Activated CD4-positive, alpha-beta T cell treated with anti-CD3 and anti-CD28 coated beads for 36 hours (primary cell): ENCODE results near the gene RBP2. TPM values are rescaled to one million over a fixed set of nuclear protein-coding genes. Genes with fewer than 3 reads are reported as not detected.

Experiments
- ATAC-seq: fragments of 200-7000 bp; cut with Tn5 transposase; one replicate; pipeline ENCODE4 v1.10.0; 2021; ENCODE audit warnings: mild to moderate bottlenecking, moderate library complexity
- CTCF ChIA-PET: fragments of 350-600 bp; sonication (Branson Sonifier 250); formaldehyde crosslinking; loops from one replicate; lab custom pipeline; 2021; ENCODE audit warnings: antibody characterized with exemption; lab: Charles Lee
- POLR2A ChIA-PET: fragments of 350-600 bp; sonication (Branson Sonifier 250); formaldehyde crosslinking; loops from one replicate; lab custom pipeline; 2021; ENCODE audit warnings: antibody characterized with exemption, inconsistent platforms; lab: Charles Lee
- DNase-seq: peaks from one replicate; pipeline ENCODE4 v3.0.0-alpha.2; 2020
- H3K27ac Mint-ChIP-seq: one replicate; pipeline ENCODE4 v1.8.0; 2021; ENCODE audit warnings: mixed read lengths
- H3K27me3 Mint-ChIP-seq: one replicate; pipeline ENCODE4 v1.8.0; 2021; ENCODE audit warnings: mixed read lengths
- H3K36me3 Mint-ChIP-seq: one replicate; pipeline ENCODE4 v1.8.0; 2021; ENCODE audit warnings: low read depth, mixed read lengths
- H3K4me1 Mint-ChIP-seq: one replicate; pipeline ENCODE4 v1.8.0; 2021; ENCODE audit warnings: mixed read lengths
- H3K4me3 Mint-ChIP-seq: one replicate; pipeline ENCODE4 v1.8.0; 2021; ENCODE audit warnings: mild to moderate bottlenecking, moderate library complexity, mixed read lengths
- H3K9me3 Mint-ChIP-seq: one replicate; pipeline ENCODE4 v1.8.0; 2021; ENCODE audit warnings: low read depth, mixed read lengths
- intact Hi-C, 2 experiments: fragments of 100-400 bp; cut with DNase I in 1 of 2; cut with micrococcal nuclease in 1 of 2; formaldehyde crosslinking; loops; one replicate each; pipeline versions ENCODE4 v1.14.2 to v1.15.1; 2022 to 2024; cut with DNase I, micrococcal nuclease
- total RNA-seq, 2 experiments: library from RNA; stranded (reverse); gene quantifications; one replicate each; pipeline ENCODE4 v1.2.3, GENCODE V29; 2021

RBP2 gene
- total RNA-seq, 2 experiments from 2014 or later = not detected

DNA sequence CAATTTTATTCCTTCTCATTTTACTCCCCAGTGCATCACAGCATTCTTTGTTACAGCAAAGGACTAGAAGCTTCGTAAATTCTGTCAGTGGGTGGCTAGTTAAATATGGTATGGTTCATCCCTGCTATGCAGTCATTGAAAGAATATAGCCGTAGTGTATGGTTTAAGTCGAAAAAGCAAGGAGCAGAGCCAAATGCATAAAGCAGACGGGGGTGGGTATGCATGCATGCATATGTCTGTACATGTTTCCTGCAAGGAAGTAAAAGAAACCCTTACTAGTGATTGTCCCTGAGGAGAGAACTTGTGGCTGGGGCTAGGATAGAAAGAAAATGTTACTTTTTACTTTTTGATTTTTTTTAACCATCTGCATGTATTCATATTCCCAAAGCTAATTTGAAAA is 19.9 kb downstream of the RBP2 start:
- ATAC-seq (no peak), DNase-seq (no peak)
- H3K4me1 Mint-ChIP-seq = no peaks in the 10 kb centered on the region
- no peaks in the 10 kb centered on the region for H3K36me3 Mint-ChIP-seq
- H3K27ac Mint-ChIP-seq = no peak overlapping the region
- ChIA-PET CTCF (no interaction called here), POLR2A (no interaction called here)
- no peaks in the 10 kb centered on the region for H3K27me3 Mint-ChIP-seq
- H3K4me3 Mint-ChIP-seq = no peak overlapping the region
- no peaks in the 10 kb centered on the region for H3K9me3 Mint-ChIP-seq
- intact Hi-C loops = no loop called here

DNA sequence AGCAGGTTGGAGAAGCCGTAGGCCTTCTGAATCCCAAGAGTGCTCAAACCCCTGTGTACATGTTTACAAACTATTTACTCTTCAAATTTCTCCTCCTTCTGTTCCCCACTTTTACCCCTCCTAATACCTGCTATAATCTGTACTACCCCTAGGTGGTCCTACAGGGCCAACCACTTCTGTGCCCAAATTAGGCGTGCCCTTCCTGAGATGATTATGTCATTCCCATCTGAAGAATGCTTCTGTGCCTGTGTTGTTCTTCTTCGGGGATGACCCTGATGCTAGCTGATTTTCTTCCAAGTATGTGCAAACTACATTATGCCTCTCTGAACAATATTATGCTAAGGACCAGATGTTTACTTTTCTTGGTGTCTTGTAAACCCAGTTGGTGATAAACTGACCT is 20.5 kb downstream of the RBP2 start:
- intact Hi-C loops = no loop called here
- ChIA-PET CTCF (no interaction called here), POLR2A (no interaction called here)
- DNase-seq = no peak
- H3K9me3 Mint-ChIP-seq = no peaks in the 10 kb centered on the region
- no peak overlapping the region for H3K27ac Mint-ChIP-seq
- H3K4me3 Mint-ChIP-seq = no peak overlapping the region
- H3K36me3 Mint-ChIP-seq = no peaks in the 10 kb centered on the region
- ATAC-seq = no peak
- H3K4me1 Mint-ChIP-seq = no peaks in the 10 kb centered on the region
- H3K27me3 Mint-ChIP-seq = no peaks in the 10 kb centered on the region

DNA sequence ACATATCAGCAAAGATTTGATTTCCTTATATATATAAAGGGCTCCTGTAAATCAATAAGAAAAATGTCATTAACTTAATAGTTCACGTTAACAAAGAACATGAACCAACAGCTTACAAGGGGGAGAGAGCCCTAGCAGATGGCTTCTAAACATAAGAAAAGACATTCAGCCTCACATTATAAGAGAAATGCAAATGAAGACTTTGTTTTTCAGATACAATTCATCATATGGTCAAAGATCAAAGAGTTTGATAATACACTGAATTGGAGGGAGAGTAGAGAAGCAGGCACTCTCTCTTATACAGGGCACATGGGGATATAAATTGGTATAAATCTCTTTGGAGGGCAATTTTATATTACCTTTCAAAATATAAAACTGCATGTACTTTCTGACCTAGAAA is 21.1 kb downstream of the RBP2 start:
- POLR2A ChIA-PET = no interaction called here

DNA sequence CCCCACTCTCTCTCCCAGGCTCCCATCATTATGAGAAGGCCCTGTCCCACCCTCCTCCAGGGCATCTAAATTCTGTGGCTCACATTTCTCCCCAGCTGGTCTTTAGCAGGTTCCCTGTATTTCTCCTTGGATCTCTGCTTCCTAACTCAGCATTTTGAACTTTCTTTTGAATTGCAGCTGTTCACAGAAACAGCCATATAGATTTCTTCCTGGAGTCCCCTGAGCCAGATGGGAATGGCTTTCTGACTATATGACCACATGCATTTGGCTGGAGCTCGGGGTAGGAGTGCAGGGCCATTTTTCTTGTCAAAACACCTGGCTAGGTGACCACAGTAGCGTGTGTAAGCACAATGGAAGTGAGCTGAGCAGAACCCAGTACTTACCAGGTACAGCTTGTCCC is 22.0 kb downstream of the RBP2 start:
- no peak for ATAC-seq
- no peak overlapping the region for H3K27ac Mint-ChIP-seq
- no peaks in the 10 kb centered on the region for H3K36me3 Mint-ChIP-seq
- H3K9me3 Mint-ChIP-seq = no peaks in the 10 kb centered on the region
- H3K4me3 Mint-ChIP-seq = no peak overlapping the region
- no peak for DNase-seq
- ChIA-PET CTCF (no interaction called here), POLR2A (no interaction called here)
- no peaks in the 10 kb centered on the region for H3K27me3 Mint-ChIP-seq
- no peaks in the 10 kb centered on the region for H3K4me1 Mint-ChIP-seq
- intact Hi-C loops = no loop called here

More for the DNA sequence above, 21.1 kb downstream of the RBP2 start:
- Mint-ChIP-seq H3K4me3 (no peak overlapping the region), H3K27me3 (no peaks in the 10 kb centered on the region), H3K27ac (no peak overlapping the region), H3K9me3 (no peaks in the 10 kb centered on the region), H3K4me1 (no peaks in the 10 kb centered on the region), H3K36me3 (no peaks in the 10 kb centered on the region)
- intact Hi-C loops = no loop called here
- ATAC-seq (no peak), DNase-seq (no peak)
- CTCF ChIA-PET = no interaction called here

DNA sequence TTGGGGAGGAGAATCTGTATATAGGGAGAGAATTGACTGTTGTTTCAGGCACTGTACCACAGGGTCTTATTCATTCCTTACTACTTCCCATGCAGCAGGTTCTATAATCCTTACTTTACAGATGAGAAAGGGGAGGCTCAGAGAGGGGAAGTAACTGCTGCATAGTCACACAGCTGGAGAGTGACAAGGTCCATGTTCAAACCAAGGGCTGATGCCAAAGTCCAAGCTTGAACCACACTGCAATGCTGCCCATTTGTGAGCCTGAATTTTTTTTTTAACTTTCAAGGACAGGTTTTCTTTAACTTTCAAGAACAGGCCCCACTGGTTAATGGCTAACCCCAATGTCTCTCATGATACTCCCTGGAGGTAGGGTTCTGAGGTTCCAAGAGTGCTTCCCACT is 26.2 kb downstream of the RBP2 start:
- DNase-seq (no peak), ATAC-seq (no peak)
- H3K27ac Mint-ChIP-seq = no peak overlapping the region
- ChIA-PET CTCF (interaction anchor here (0.7 kb wide), 1 partner anchor 747 kb away, joined by 3 read pairs; no protein-coding TSS in a partner anchor), POLR2A (no interaction called here)
- intact Hi-C loops = no loop called here
- H3K36me3 Mint-ChIP-seq = no peaks in the 10 kb centered on the region
- no peaks in the 10 kb centered on the region for H3K4me1 Mint-ChIP-seq
- no peaks in the 10 kb centered on the region for H3K27me3 Mint-ChIP-seq
- no peak overlapping the region for H3K4me3 Mint-ChIP-seq
- no peaks in the 10 kb centered on the region for H3K9me3 Mint-ChIP-seq

DNA sequence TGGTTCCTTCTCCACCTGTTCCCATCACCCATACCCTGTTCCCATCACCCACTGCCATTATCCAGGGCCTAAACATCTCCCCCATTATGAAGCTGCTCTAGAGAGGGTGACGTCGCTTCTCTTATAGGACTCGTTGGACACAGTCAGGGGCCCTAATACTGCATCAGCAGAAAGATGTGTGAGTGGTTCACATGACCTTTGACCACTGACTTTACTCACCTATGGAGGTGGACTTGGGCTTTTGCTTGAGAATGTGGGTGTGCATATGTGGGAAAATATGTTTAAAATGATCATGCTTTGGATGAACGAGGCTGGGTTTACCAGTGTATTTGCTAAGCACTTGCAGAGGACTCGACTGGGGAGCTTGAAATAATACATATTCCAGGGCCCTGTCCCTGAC is 26.8 kb downstream of the RBP2 start:
- H3K9me3 Mint-ChIP-seq = no peaks in the 10 kb centered on the region

DNA sequence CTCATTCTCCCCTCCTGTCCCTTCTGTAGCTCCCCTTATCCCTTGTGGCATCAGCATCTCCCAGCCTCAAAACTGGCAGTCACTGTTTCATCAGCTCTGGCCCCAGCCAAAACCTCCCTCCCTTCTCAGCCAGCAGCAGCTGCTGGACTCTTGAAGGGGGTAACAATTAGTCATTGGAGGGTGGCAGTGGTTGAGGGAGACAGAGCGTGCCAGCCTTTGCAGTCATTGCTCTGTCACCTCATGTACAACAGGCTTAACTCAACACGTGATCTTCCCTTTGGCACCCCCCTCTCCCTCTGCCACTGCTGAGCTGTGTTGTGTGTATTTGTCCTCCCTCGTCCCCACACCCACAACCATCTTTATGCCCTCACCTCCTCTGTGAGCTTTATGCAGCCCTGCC is 28.2 kb downstream of the RBP2 start:
- Mint-ChIP-seq H3K27me3 (no peaks in the 10 kb centered on the region), H3K4me3 (no peak overlapping the region), H3K4me1 (no peaks in the 10 kb centered on the region), H3K9me3 (no peaks in the 10 kb centered on the region), H3K36me3 (no peaks in the 10 kb centered on the region), H3K27ac (no peak overlapping the region)
- ChIA-PET CTCF (interaction anchor here (0.6 kb wide), 1 partner anchor 99 kb away, joined by 3 read pairs; no protein-coding TSS in a partner anchor), POLR2A (no interaction called here)
- ATAC-seq = no peak
- intact Hi-C loops = no loop called here
- no peak for DNase-seq

More for the DNA sequence above, 26.8 kb downstream of the RBP2 start:
- Mint-ChIP-seq H3K27me3 (no peaks in the 10 kb centered on the region), H3K4me3 (no peak overlapping the region), H3K36me3 (no peaks in the 10 kb centered on the region), H3K4me1 (no peaks in the 10 kb centered on the region), H3K27ac (no peak overlapping the region)
- intact Hi-C loops = no loop called here
- POLR2A ChIA-PET = no interaction called here
- ATAC-seq (no peak), DNase-seq (no peak)
- CTCF ChIA-PET = interaction anchor here (0.7 kb wide), 1 partner anchor 747 kb away, joined by 3 read pairs; no protein-coding TSS in a partner anchor

DNA sequence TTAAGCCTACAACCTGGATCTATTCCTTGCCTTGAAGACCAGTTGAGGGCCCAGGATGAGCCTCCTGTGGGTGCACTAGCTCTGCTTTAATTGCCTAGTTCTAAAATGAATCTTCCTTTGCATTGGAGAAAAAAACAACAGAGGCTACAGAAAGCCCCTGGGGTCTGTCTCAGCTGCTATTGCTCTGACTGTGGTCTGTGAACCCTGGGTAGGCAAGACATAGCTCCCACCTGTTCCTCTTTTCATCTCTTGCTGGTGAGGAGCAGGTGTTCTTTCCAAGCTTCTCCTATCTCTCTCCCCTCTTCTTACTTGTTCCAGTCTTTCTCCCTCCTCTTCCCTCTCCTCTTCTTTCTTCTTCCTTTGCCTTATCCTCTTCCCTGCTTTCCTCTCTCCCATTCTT is 28.8 kb downstream of the RBP2 start:
- H3K4me3 Mint-ChIP-seq = no peak overlapping the region
- DNase-seq (no peak), ATAC-seq (no peak)
- no peaks in the 10 kb centered on the region for H3K4me1 Mint-ChIP-seq
- POLR2A ChIA-PET = no interaction called here
- no peaks in the 10 kb centered on the region for H3K27me3 Mint-ChIP-seq
- CTCF ChIA-PET = interaction anchor here (0.7 kb wide), 1 partner anchor 234 kb away, joined by 4 read pairs; no protein-coding TSS in a partner anchor
- no peak overlapping the region for H3K27ac Mint-ChIP-seq
- no peaks in the 10 kb centered on the region for H3K9me3 Mint-ChIP-seq
- no peaks in the 10 kb centered on the region for H3K36me3 Mint-ChIP-seq
- intact Hi-C loops = no loop called here

DNA sequence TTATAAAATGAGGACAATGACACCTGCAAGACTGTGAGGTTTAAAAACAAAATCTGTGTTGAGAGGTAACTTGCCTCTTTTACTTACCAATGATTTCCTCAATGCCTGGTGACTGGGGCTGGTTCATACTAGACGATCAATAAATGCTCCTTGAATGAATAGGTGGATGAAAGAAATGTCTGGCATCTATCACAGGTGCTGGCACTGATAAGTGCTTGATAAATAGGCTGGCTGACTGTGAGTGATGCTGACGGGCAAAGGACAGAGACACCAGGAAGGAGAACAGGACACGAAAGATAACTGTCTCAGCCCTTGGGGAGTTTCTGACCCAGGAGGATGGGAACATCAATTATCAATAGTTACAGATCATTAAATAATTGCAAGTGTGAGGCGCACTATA is 31.9 kb downstream of the RBP2 start:
- CTCF ChIA-PET = no interaction called here
- no peaks in the 10 kb centered on the region for H3K9me3 Mint-ChIP-seq

DNA sequence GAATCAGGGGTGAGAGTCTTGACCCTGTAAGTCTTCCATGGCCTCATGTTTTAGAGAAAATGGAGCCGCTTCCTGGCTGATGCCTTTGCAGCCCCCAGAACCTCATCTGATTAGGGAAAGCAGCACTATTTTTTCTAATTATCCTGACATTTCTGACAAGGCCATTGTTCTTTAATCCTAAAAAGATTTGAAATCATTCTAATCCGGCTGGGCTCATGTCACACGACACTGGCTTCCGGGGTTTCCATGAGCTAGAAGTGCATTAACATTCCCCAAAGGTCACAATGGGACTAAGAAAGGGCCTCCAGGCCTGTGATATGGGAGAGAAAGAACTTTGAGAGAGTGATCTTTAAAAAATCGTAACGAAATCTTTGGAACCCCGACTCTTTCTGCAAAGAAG is 33.1 kb downstream of the RBP2 start:
- ATAC-seq (no peak), DNase-seq (no peak)
- H3K4me3 Mint-ChIP-seq = no peak overlapping the region
- H3K9me3 Mint-ChIP-seq = no peaks in the 10 kb centered on the region
- ChIA-PET POLR2A (no interaction called here), CTCF (no interaction called here)
- H3K36me3 Mint-ChIP-seq = no peaks in the 10 kb centered on the region
- H3K27me3 Mint-ChIP-seq = no peaks in the 10 kb centered on the region
- no peaks in the 10 kb centered on the region for H3K4me1 Mint-ChIP-seq
- intact Hi-C loops = no loop called here
- no peak overlapping the region for H3K27ac Mint-ChIP-seq

More for the DNA sequence above, 31.9 kb downstream of the RBP2 start:
- ATAC-seq (no peak), DNase-seq (no peak)
- no peak overlapping the region for H3K27ac Mint-ChIP-seq
- no peaks in the 10 kb centered on the region for H3K27me3 Mint-ChIP-seq
- POLR2A ChIA-PET = no interaction called here
- H3K4me3 Mint-ChIP-seq = no peak overlapping the region
- H3K36me3 Mint-ChIP-seq = no peaks in the 10 kb centered on the region
- no peaks in the 10 kb centered on the region for H3K4me1 Mint-ChIP-seq
- intact Hi-C loops = no loop called here

DNA sequence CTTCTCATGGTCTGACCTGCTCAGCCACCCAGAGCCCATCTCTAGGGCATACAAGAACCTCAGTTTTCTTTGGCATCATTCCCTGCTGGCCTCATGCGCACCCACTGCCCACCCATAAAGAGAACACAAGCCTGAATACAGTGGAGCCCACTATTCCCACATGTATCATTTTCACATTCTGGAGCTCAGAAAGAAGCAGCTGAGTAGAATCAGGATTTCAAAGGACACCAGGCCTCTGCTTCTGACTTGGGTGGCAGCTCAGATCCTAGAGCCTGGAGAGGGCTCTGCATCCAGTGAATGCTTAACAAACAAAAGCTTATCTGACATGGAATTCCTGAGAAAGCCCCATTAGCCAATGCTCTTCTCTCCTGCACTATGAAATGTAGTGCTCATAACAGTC is 34.7 kb downstream of the RBP2 start:
- Mint-ChIP-seq H3K4me1 (no peaks in the 10 kb centered on the region), H3K27me3 (no peaks in the 10 kb centered on the region), H3K27ac (no peak overlapping the region), H3K36me3 (no peaks in the 10 kb centered on the region), H3K4me3 (no peak overlapping the region), H3K9me3 (no peaks in the 10 kb centered on the region)
- ATAC-seq = no peak
- CTCF ChIA-PET = no interaction called here
- intact Hi-C loops = no loop called here
- POLR2A ChIA-PET = no interaction called here
- DNase-seq = no peak

DNA sequence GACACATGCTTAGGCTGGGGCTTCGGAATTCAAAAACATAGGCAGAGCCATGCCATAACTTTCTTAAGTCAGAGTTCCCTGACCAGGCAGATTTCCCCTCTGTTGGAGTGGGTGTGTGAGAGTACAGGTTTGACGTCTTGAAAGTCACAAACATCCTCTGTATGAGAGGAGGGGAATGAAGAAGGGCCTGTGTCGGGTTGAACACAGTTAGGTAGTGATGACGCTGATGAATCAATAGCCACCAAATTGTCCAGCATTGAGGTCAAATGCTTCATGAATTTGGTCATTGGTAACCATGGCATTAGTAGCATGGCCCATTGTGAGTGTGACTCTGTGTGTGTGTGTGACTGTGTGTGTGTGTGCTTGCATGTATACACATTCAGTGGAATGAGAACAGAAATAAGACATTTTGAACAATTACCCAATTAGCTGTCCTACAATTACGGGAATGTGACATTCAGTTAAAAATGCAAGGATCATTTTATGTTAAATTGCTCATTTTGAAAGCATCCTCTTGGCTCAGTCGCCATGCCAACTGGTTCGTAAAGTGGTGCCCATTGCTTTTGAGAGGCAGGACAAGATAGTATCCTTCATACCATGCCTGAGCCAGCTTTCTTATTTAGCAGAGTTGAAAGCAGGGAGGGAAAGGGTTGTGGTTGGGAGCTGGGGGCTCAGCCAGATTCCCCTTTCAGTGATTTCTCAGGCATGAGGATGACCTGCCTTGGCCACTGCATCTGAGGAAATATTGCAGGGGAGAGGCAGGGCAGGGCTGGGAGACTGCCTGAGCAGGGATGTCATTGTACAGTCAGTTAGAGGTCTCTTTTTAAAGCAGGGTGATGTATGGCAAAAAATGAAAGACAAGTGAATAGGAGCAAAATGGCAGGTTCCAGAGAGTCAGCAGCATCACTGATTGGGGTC is 35.4 kb downstream of the RBP2 start:
- no peak for ATAC-seq
- Mint-ChIP-seq H3K4me1 (no peaks in the 10 kb centered on the region), H3K4me3 (no peak overlapping the region), H3K27me3 (no peaks in the 10 kb centered on the region), H3K36me3 (no peaks in the 10 kb centered on the region), H3K9me3 (no peaks in the 10 kb centered on the region), H3K27ac (no peak overlapping the region)
- intact Hi-C loops = no loop called here
- DNase-seq = no peak
- CTCF ChIA-PET = no interaction called here
- POLR2A ChIA-PET = no interaction called here
